Peyer's patch (tissue), 4 donors: ENCODE measurements around the gene NDRG4.

Experiments
- POLR2A ChIP-seq, 2 donors: fragments of 450-650 bp; IDR thresholded peaks; one replicate each; pipeline ENCODE4 v1.5.1; 2017; ENCODE audit warnings: antibody characterized with exemption in 2 of 2, mild to moderate bottlenecking in 2 of 2, moderate library complexity in 2 of 2
- TF ChIP-seq, protein P1 (sequence below), 6 experiments: fragments of 450-650 bp in 4 of 6; fragments of 200-600 bp in 2 of 6; sonication (generic) in 1 of 6; IDR thresholded peaks; one replicate each; pipeline ENCODE4 v1.5.1; 2017 to 2019; ENCODE audit warnings: antibody characterized with exemption in 6 of 6, mild to moderate bottlenecking in 3 of 6, moderate library complexity in 1 of 6

- TF ChIP-seq, protein P1, sequence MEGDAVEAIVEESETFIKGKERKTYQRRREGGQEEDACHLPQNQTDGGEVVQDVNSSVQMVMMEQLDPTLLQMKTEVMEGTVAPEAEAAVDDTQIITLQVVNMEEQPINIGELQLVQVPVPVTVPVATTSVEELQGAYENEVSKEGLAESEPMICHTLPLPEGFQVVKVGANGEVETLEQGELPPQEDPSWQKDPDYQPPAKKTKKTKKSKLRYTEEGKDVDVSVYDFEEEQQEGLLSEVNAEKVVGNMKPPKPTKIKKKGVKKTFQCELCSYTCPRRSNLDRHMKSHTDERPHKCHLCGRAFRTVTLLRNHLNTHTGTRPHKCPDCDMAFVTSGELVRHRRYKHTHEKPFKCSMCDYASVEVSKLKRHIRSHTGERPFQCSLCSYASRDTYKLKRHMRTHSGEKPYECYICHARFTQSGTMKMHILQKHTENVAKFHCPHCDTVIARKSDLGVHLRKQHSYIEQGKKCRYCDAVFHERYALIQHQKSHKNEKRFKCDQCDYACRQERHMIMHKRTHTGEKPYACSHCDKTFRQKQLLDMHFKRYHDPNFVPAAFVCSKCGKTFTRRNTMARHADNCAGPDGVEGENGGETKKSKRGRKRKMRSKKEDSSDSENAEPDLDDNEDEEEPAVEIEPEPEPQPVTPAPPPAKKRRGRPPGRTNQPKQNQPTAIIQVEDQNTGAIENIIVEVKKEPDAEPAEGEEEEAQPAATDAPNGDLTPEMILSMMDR (IDR thresholded peaks at IDR 0.05), result no peak
- no peak for TF ChIP-seq POLR2A (IDR thresholded peaks at IDR 0.05)
Observed at GRCh38 chr16:58499092-58499511, 841 bp upstream of the NDRG4 start.
